Naive thymus-derived CD4-positive, alpha-beta T cell (primary cell): Measurements from ENCODE around the gene SCAMP1. TPM values are rescaled to one million over a fixed set of nuclear protein-coding genes. Genes with fewer than 3 reads are reported as not detected.

Experiments used
- ATAC-seq: fragments of 150-1000 bp; cut with Tn5 transposase; 2 replicates; pipeline ENCODE4 v1.10.0; 2021; ENCODE audit warnings: mild to moderate bottlenecking, moderate library complexity
- CTCF ChIA-PET: fragments of 350-600 bp; sonication (Branson Sonifier 250); formaldehyde crosslinking; loops from one replicate; lab custom pipeline; 2021; ENCODE audit warnings: antibody characterized with exemption; lab: Charles Lee
- POLR2A ChIA-PET: fragments of 350-600 bp; sonication (Branson Sonifier 250); formaldehyde crosslinking; loops from one replicate; lab custom pipeline; 2021; ENCODE audit warnings: antibody characterized with exemption, inconsistent platforms; lab: Charles Lee
- DNase-seq, 9 donors: peaks; one replicate each; pipeline versions ENCODE4 v3.0.0 to v3.0.0-alpha.2; 2020 to 2022; ENCODE audit warnings: mixed read lengths in 1 of 9
- H3K27ac ChIP-seq: one replicate; pipeline ENCODE4 v1.7.0; 2013; ENCODE audit warnings: mild to moderate bottlenecking, low read depth, low read length, moderate library complexity
- H3K27me3 ChIP-seq, 2 donors: one replicate each; pipeline ENCODE4 v1.7.0; 2013; ENCODE audit warnings: low read length in 2 of 2, mild to moderate bottlenecking in 2 of 2, moderate library complexity in 2 of 2; ENCODE audit not compliant: control insufficient read depth in 2 of 2, insufficient read depth in 2 of 2
- H3K36me3 ChIP-seq, 3 experiments: 1 replicate in 2 of 3; 2 replicates in 1 of 3; pipeline ENCODE4 v1.7.0; 2013; ENCODE audit warnings: low read length in 3 of 3, mild to moderate bottlenecking in 3 of 3, moderate library complexity in 1 of 3; ENCODE audit not compliant: insufficient read depth in 3 of 3, control insufficient read depth in 2 of 3
- H3K4me1 ChIP-seq, 2 donors: one replicate each; pipeline ENCODE4 v1.7.0; 2013; ENCODE audit warnings: low read length in 2 of 2, mild to moderate bottlenecking in 2 of 2, moderate library complexity in 1 of 2; ENCODE audit not compliant: control insufficient read depth in 2 of 2, insufficient read depth in 2 of 2
- H3K4me3 ChIP-seq: 2 replicates; pipeline ENCODE4 v1.7.0; 2013; ENCODE audit warnings: mild to moderate bottlenecking, low read length
- H3K9me3 ChIP-seq, 3 experiments: 1 replicate in 2 of 3; 2 replicates in 1 of 3; pipeline ENCODE4 v1.7.0; 2013; ENCODE audit warnings: low read length in 3 of 3; ENCODE audit not compliant: control insufficient read depth in 2 of 3
- H3K27ac Mint-ChIP-seq, 9 donors: one replicate each; pipeline ENCODE4 v1.8.0; 2020 to 2022; ENCODE audit warnings: mixed read lengths in 9 of 9, mild to moderate bottlenecking in 8 of 9, moderate library complexity in 5 of 9, inconsistent platforms in 2 of 9
- H3K27me3 Mint-ChIP-seq, 5 donors: one replicate each; pipeline ENCODE4 v1.8.0; 2021 to 2022; ENCODE audit warnings: mixed read lengths in 5 of 5, mild to moderate bottlenecking in 1 of 5
- H3K36me3 Mint-ChIP-seq, 5 donors: one replicate each; pipeline ENCODE4 v1.8.0; 2020 to 2022; ENCODE audit warnings: mixed read lengths in 5 of 5, mild to moderate bottlenecking in 3 of 5, inconsistent platforms in 1 of 5
- H3K4me1 Mint-ChIP-seq, 7 donors: one replicate each; pipeline ENCODE4 v1.8.0; 2020 to 2022; ENCODE audit warnings: mixed read lengths in 7 of 7, mild to moderate bottlenecking in 3 of 7, inconsistent platforms in 1 of 7
- H3K4me3 Mint-ChIP-seq, 10 donors: one replicate each; pipeline ENCODE4 v1.8.0; 2020 to 2022; ENCODE audit warnings: mild to moderate bottlenecking in 10 of 10, mixed read lengths in 10 of 10, moderate library complexity in 6 of 10, inconsistent platforms in 2 of 10
- H3K9me3 Mint-ChIP-seq, 11 donors: one replicate each; pipeline ENCODE4 v1.8.0; 2020 to 2022; ENCODE audit warnings: mixed read lengths in 11 of 11, mild to moderate bottlenecking in 4 of 11, inconsistent platforms in 1 of 11, moderate library complexity in 1 of 11
- intact Hi-C, 2 donors: fragments of 100-400 bp; cut with micrococcal nuclease; formaldehyde crosslinking; loops; one replicate each; pipeline ENCODE4 v1.15.1; 2023
- polyA plus RNA-seq, 2 donors: library from polyadenylated mRNA; unstranded; fragments of 300-500 nt; fragmentation: Illumina TruSeq; gene quantifications; one replicate each; pipeline ENCODE4 v1.2.3, GENCODE V29; 2021
- total RNA-seq, 6 experiments: library from RNA in 5 of 6; stranded (reverse) in 5 of 6; gene quantifications; 1 replicate in 5 of 6; 2 replicates in 1 of 6; pipeline ENCODE4 v1.2.3 and lab custom pipeline; 2021 to 2026

The SCAMP1 gene, protein sequence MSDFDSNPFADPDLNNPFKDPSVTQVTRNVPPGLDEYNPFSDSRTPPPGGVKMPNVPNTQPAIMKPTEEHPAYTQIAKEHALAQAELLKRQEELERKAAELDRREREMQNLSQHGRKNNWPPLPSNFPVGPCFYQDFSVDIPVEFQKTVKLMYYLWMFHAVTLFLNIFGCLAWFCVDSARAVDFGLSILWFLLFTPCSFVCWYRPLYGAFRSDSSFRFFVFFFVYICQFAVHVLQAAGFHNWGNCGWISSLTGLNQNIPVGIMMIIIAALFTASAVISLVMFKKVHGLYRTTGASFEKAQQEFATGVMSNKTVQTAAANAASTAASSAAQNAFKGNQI
- total RNA-seq (10 to 100 TPM; 16.9 to 27.6 (median 23.0) TPM), polyA plus RNA-seq (10 to 100 TPM; 25.7 to 29.8 TPM), total RNA-seq (lab: John Stamatoyannopoulos, UW) (15.7 reads per million, percentile 45 among the genes with 10 or more reads in this experiment)

DNA sequence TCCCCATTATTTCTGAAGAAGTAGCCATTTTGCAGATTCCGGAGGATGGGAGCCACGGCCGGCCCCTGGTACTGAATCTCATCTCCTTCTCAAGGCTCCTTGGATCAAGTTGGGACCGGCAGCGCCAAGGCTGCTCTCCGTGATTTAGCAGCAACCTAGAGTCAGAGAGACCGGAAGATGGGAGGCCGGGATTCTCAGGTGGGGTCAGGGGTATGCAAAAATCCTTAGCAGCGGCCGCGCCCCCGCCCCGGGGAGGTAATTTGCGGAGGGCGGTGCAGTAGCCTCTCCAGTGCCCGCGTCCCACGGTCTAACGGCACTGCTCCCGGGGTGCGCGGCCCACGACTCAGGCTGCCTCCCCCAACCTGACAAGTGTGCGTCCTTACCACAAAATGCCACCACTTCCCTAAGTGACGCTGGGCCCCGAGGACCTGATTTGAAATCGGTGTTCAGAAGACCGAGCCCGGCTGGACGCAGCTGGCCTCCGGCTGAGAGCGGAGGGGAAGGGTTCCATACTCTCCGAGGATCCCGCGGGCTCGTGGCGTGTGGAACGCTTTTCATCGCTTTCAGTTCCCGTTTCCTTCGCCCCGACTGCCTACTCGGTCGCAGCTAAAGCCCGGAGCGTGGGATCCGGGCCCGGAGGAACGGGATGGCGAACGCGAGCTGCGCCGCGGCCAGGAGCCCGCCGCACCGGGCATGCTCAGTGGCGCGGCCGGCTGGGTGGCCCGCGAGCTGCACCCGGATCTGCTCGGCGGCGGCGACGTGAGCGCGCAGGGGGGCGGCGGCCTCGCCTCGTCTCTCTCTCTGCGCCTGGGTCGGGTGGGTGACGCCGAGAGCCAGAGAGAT is at the start of gene SCAMP1:
TSS of gene SCAMP1 (plus strand) at position 787 of the 843 bp plus-strand sequence. CDS start at position 842, 55 bp downstream.
- peaks cover 0 to 11% (median 0%) of the 10 kb centered on the region in 3 experiments for H3K36me3 ChIP-seq
- H3K27me3 ChIP-seq = no peaks in the 10 kb centered on the region
- H3K36me3 Mint-ChIP-seq = peaks cover 0 to 13% (median 3%) of the 10 kb centered on the region in 5 donors
- POLR2A ChIA-PET = interaction anchor here (0.7 to 2.2 kb wide), 10 partner anchors 9 to 1329 kb away, joined by 3 to 106 read pairs (median 4); partner anchors contain the start of genes AGGF1, AP3B1, ARSB and JMY
- H3K4me3 Mint-ChIP-seq = peak within 1 kb of the TSS; percentile 89 to 97 (median 94)
- H3K9me3 Mint-ChIP-seq = no peaks in the 10 kb centered on the region
- CTCF ChIA-PET = interaction anchor here (0.7 to 4.0 kb wide), 3 partner anchors 40 to 66 kb away, joined by 3 to 27 read pairs (median 3); partner anchors contain the start of gene AP3B1
- DNase-seq (peak; percentile 84 to 96 (median 93)), ATAC-seq (peak; percentile 92)
- peak within 1 kb of the TSS; percentile 85 for H3K27ac ChIP-seq
- intact Hi-C loops = loop anchor here (1.0 to 10.0 kb wide), 11 partner anchors 66 to 1325 kb away; partner anchors contain the start of genes AP3B1 (in 2 of the 2), ARSB (in 2 of the 2), TBCA (in 2 of the 2) and WDR41 (in 2 of the 2)
- no peaks in the 10 kb centered on the region for H3K9me3 ChIP-seq
- no peaks in the 10 kb centered on the region for H3K27me3 Mint-ChIP-seq
- peaks cover 27 to 64% (median 55%) of the 10 kb centered on the region in 7 donors for H3K4me1 Mint-ChIP-seq
- peak within 1 kb of the TSS; percentile 71 to 97 (median 96) for H3K27ac Mint-ChIP-seq
- peaks cover 11 to 16% of the 10 kb centered on the region in 2 donors for H3K4me1 ChIP-seq
- peak within 1 kb of the TSS; percentile 99 for H3K4me3 ChIP-seq

- CTCF ChIA-PET = no interaction called here
- POLR2A ChIA-PET = no interaction called here
- no peak overlapping the region for H3K27ac ChIP-seq
- Mint-ChIP-seq H3K27me3 (peaks cover 0 to 19% (median 9%) of the 10 kb centered on the region in 5 donors), H3K4me1 (no peaks in the 10 kb centered on the region), H3K36me3 (no peaks in the 10 kb centered on the region), H3K27ac (no peak overlapping the region), H3K4me3 (no peak overlapping the region), H3K9me3 (no peaks in the 10 kb centered on the region)
- H3K9me3 ChIP-seq = no peaks in the 10 kb centered on the region
- intact Hi-C loops = no loop called here
- no peak overlapping the region for H3K4me3 ChIP-seq
- DNase-seq (no peak), ATAC-seq (no peak)
- no peaks in the 10 kb centered on the region for H3K36me3 ChIP-seq
- no peaks in the 10 kb centered on the region for H3K4me1 ChIP-seq
- H3K27me3 ChIP-seq = peaks cover 0 to 2% of the 10 kb centered on the region in 2 donors
Measured at GRCh38 chr5:78317515-78317914, 42.9 kb upstream of the SCAMP1 start.

DNA sequence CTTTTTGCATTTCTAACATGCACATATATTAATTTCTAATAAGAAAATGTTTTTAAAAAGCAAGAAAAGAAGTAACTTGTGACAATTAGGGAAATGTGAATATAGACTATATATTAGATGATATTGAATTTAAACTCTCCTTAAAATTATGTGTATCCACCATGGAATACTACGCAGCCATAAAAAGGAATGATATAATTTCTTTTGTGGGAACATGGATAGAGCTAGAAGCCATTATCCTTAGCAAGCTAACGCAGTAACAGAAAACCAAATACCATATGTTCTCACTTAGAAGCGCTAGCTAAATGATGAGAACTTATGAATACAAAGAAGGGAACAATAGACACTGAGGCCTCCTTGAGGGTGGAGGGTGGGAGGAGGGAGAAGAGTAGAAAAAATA is 42.1 kb upstream of the SCAMP1 start:
- ATAC-seq (no peak), DNase-seq (no peak)
- no peaks in the 10 kb centered on the region for H3K36me3 ChIP-seq
- H3K9me3 Mint-ChIP-seq = no peaks in the 10 kb centered on the region
- H3K27ac ChIP-seq = no peak overlapping the region
- peaks cover 0 to 17% (median 4%) of the 10 kb centered on the region in 5 donors for H3K27me3 Mint-ChIP-seq
- no peak overlapping the region for H3K4me3 Mint-ChIP-seq
- CTCF ChIA-PET = no interaction called here
- peaks cover 0 to 2% of the 10 kb centered on the region in 2 donors for H3K27me3 ChIP-seq
- POLR2A ChIA-PET = no interaction called here
- H3K9me3 ChIP-seq = no peaks in the 10 kb centered on the region
- no peak overlapping the region for H3K27ac Mint-ChIP-seq
- H3K4me1 Mint-ChIP-seq = no peaks in the 10 kb centered on the region
- H3K36me3 Mint-ChIP-seq = no peaks in the 10 kb centered on the region
- intact Hi-C loops = no loop called here
- H3K4me1 ChIP-seq = no peaks in the 10 kb centered on the region
- H3K4me3 ChIP-seq = no peak overlapping the region

DNA sequence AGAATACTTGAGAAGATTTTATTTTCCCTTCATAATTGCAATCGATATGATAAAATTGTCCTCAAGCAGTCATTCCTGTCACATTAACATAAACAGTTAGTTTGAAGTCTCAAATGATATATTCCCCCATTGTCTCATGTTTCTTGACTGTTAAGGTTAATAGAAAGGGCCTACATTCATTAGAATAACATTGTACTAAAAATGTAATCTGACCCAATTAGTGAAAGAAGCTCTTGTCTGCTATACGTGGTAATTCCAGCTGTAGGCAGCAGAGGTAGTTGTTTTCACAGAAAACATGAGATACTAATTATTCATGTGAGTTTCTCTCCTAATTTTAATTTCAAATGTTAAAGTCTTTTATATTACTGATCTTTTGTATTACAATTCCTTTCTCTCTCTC is 40.0 kb upstream of the SCAMP1 start:
- CTCF ChIA-PET = interaction anchor here (1.0 kb wide), 2 partner anchors 40 to 812 kb away, joined by 3 to 4 read pairs; partner anchors contain the start of gene SCAMP1
- Mint-ChIP-seq H3K27ac (no peak overlapping the region), H3K9me3 (no peaks in the 10 kb centered on the region), H3K27me3 (peaks cover 0 to 18% (median 5%) of the 10 kb centered on the region in 5 donors), H3K36me3 (no peaks in the 10 kb centered on the region), H3K4me1 (no peaks in the 10 kb centered on the region), H3K4me3 (no peak overlapping the region)
- DNase-seq (peak in 4 of 9 donors; percentile 6 to 15 (median 8)), ATAC-seq (no peak)
- H3K4me1 ChIP-seq = no peaks in the 10 kb centered on the region
- no peaks in the 10 kb centered on the region for H3K9me3 ChIP-seq
- H3K4me3 ChIP-seq = no peak overlapping the region
- POLR2A ChIA-PET = no interaction called here
- no peak overlapping the region for H3K27ac ChIP-seq
- H3K36me3 ChIP-seq = no peaks in the 10 kb centered on the region
- intact Hi-C loops = loop anchor here in 1 of 2 donors (5.0 kb wide), 1 partner anchor 812 kb away; no protein-coding TSS in a partner anchor
- no peaks in the 10 kb centered on the region for H3K27me3 ChIP-seq

DNA sequence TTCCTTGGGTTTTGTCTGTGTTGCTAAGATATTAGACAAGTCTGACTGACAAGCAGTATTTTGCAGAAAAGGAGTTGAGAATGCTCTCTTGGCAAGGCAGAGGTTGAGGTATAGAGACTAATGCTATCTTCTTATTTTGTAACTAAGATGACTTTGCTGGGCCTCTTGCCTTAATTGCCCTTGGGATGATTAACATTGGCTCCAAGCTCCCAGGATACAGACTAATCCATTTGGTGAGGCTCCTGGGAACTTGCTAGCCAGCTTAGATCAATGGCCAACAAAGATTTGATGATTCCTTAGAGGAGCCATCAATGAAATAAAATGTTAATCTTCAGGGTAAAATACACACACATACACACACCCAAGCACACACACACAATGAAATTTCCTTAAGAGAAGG is 37.2 kb upstream of the SCAMP1 start:
- ATAC-seq (no peak), DNase-seq (no peak)
- Histone ChIP-seq H3K9me3 (no peaks in the 10 kb centered on the region), H3K36me3 (no peaks in the 10 kb centered on the region), H3K4me3 (no peak overlapping the region), H3K27me3 (no peaks in the 10 kb centered on the region), H3K4me1 (no peaks in the 10 kb centered on the region), H3K27ac (no peak overlapping the region)
- no peak overlapping the region for H3K4me3 Mint-ChIP-seq
- no peaks in the 10 kb centered on the region for H3K9me3 Mint-ChIP-seq
- ChIA-PET CTCF (no interaction called here), POLR2A (no interaction called here)
- intact Hi-C loops = loop anchor here in 1 of 2 donors (5.0 kb wide), 1 partner anchor 809 kb away; no protein-coding TSS in a partner anchor
- no peaks in the 10 kb centered on the region for H3K4me1 Mint-ChIP-seq
- peaks cover 0 to 22% (median 5%) of the 10 kb centered on the region in 5 donors for H3K27me3 Mint-ChIP-seq
- H3K36me3 Mint-ChIP-seq = no peaks in the 10 kb centered on the region
- no peak overlapping the region for H3K27ac Mint-ChIP-seq

- H3K9me3 ChIP-seq = no peaks in the 10 kb centered on the region
- DNase-seq = no peak
- intact Hi-C loops = no loop called here
- no peak overlapping the region for H3K27ac ChIP-seq
- no peak overlapping the region for H3K4me3 ChIP-seq
- H3K27me3 Mint-ChIP-seq = peaks cover 4 to 21% (median 10%) of the 10 kb centered on the region in 5 donors
- H3K4me1 ChIP-seq = no peaks in the 10 kb centered on the region
- no peaks in the 10 kb centered on the region for H3K4me1 Mint-ChIP-seq
- H3K36me3 Mint-ChIP-seq = no peaks in the 10 kb centered on the region
- no peak overlapping the region for H3K4me3 Mint-ChIP-seq
- H3K9me3 Mint-ChIP-seq = no peaks in the 10 kb centered on the region
- no peak overlapping the region for H3K27ac Mint-ChIP-seq
- H3K27me3 ChIP-seq = no peaks in the 10 kb centered on the region
- no peaks in the 10 kb centered on the region for H3K36me3 ChIP-seq
- POLR2A ChIA-PET = no interaction called here
- CTCF ChIA-PET = no interaction called here
- ATAC-seq = no peak
Measured at GRCh38 chr5:78326930-78327329, 33.5 kb upstream of the SCAMP1 start.
